Fibroblast of mammary gland (primary cell): ENCODE measurements around the gene CARD9.

Experiments
- DNase-seq: peaks from one replicate; pipeline ENCODE4 v3.0.0-alpha.2; 2010; ENCODE audit warnings: low read depth
- H3K4me3 ChIP-seq: 2 replicates; pipeline ENCODE4 v1.5.1; 2011; ENCODE audit warnings: low read depth, mild to moderate bottlenecking, low read length, moderate library complexity; ENCODE audit not compliant: control insufficient read depth
- CTCF ChIP-seq: conservative IDR thresholded peaks from 2 replicates; pipeline ENCODE4 v1.5.1; 2011; ENCODE audit warnings: low read depth, low read length, inconsistent platforms; ENCODE audit not compliant: control insufficient read depth, insufficient read depth

Gene CARD9

GRCh38 chr9:136330406-136330990, 43.0 kb downstream of the CARD9 start:
- no peak for TF ChIP-seq CTCF
- no peak overlapping the region for H3K4me3 ChIP-seq
- no peak for DNase-seq

GRCh38 chr9:136329636-136330405, 43.6 kb downstream of the CARD9 start:
- peak overlapping the region; percentile 77 for H3K4me3 ChIP-seq

GRCh38 chr9:136329211-136329627, 44.2 kb downstream of the CARD9 start:
- no peak for DNase-seq
- no peak for TF ChIP-seq CTCF
- H3K4me3 ChIP-seq = peak overlapping the region; percentile 77

More at GRCh38 chr9:136329636-136330405, 43.6 kb downstream of the CARD9 start:
- TF ChIP-seq CTCF = no peak
- DNase-seq = no peak

- DNase-seq = peak; percentile 54
- H3K4me3 ChIP-seq = peak overlapping the region; percentile 77
- TF ChIP-seq CTCF = no peak
These were observed 44.8 kb downstream of the CARD9 start for GRCh38 chr9:136328622-136329041.

- no peak for DNase-seq
These were observed 45.4 kb downstream of the CARD9 start for GRCh38 chr9:136328011-136328621.

GRCh38 chr9:136327304-136327974, 46.0 kb downstream of the CARD9 start, which contains the start of gene GPSM1:
Gene GPSM1 (plus strand): TSS chr9:136327539. CDS start chr9:136327696, 157 bp downstream.
- DNase-seq = peak; percentile 41
- TF ChIP-seq CTCF = no peak
- peak within 1 kb of the TSS; percentile 77 for H3K4me3 ChIP-seq

More at GRCh38 chr9:136328011-136328621, 45.4 kb downstream of the CARD9 start:
- no peak for TF ChIP-seq CTCF
- H3K4me3 ChIP-seq = peak overlapping the region; percentile 77
